Spleen (tissue), 11 donors: ENCODE results near the gene EPS8. TPM values are rescaled to one million over a fixed set of nuclear protein-coding genes. Genes with fewer than 3 reads are reported as not detected.

Experiments used
- DNase-seq: peaks from one replicate; pipeline ENCODE4 v3.0.0-alpha.2; 2020
- H3K27ac ChIP-seq, 8 donors: fragments of 200-600 bp; sonication (generic) in 7 of 8; 1 replicate in 4 of 8; 2 replicates in 4 of 8; pipeline versions ENCODE4 v1.5.0 to v1.8.0; 2016 to 2021; ENCODE audit warnings: inconsistent platforms in 4 of 8, mild to moderate bottlenecking in 4 of 8, moderate library complexity in 1 of 8
- H3K27me3 ChIP-seq, 7 donors: fragments of 200-600 bp; sonication (generic) in 6 of 7; replicated peaks in 1 of 7; 1 replicate in 4 of 7; 2 replicates in 3 of 7; pipeline versions ENCODE4 v1.5.0 to v1.8.0; 2016 to 2021; ENCODE audit warnings: inconsistent platforms in 3 of 7, mild to moderate bottlenecking in 1 of 7
- H3K36me3 ChIP-seq, 6 donors: fragments of 200-600 bp; sonication (generic) in 5 of 6; 1 replicate in 4 of 6; 2 replicates in 2 of 6; pipeline versions ENCODE4 v1.5.0 to v1.8.0; 2016 to 2021; ENCODE audit warnings: inconsistent platforms in 2 of 6
- H3K4me1 ChIP-seq, 6 donors: fragments of 200-600 bp; sonication (generic) in 5 of 6; 1 replicate in 3 of 6; 2 replicates in 3 of 6; pipeline versions ENCODE4 v1.5.0 to v1.8.0; 2016 to 2021; ENCODE audit warnings: inconsistent platforms in 3 of 6
- H3K4me3 ChIP-seq, 8 donors: fragments of 200-600 bp; sonication (generic) in 7 of 8; 1 replicate in 4 of 8; 2 replicates in 4 of 8; pipeline versions ENCODE4 v1.5.0 to v1.8.0; 2016 to 2021; ENCODE audit warnings: inconsistent platforms in 4 of 8, mild to moderate bottlenecking in 4 of 8, moderate library complexity in 2 of 8
- H3K9me3 ChIP-seq, 8 donors: fragments of 200-600 bp; sonication (generic) in 7 of 8; 1 replicate in 4 of 8; 2 replicates in 4 of 8; pipeline versions ENCODE4 v1.5.0 to v1.8.0; 2016 to 2021; ENCODE audit warnings: inconsistent platforms in 4 of 8
- CTCF ChIP-seq, 11 experiments: fragments of 200-600 bp in 7 of 11; fragments of 450-650 bp in 4 of 11; sonication (generic) in 4 of 11; IDR thresholded peaks in 8 of 11; conservative IDR thresholded peaks in 3 of 11; 1 replicate in 7 of 11; 2 replicates in 4 of 11; pipeline versions ENCODE4 v1.4.0 to v1.8.0; 2016 to 2021; ENCODE audit warnings: antibody characterized with exemption in 11 of 11, inconsistent platforms in 4 of 11, mild to moderate bottlenecking in 1 of 11
- POLR2A ChIP-seq, 3 donors: fragments of 450-650 bp; IDR thresholded peaks; one replicate each; pipeline ENCODE4 v1.5.1; 2017; ENCODE audit warnings: antibody characterized with exemption in 3 of 3, mild to moderate bottlenecking in 1 of 3
- POLR2AphosphoS5 ChIP-seq, 3 donors: sonication (generic); formaldehyde crosslinking; IDR thresholded peaks; one replicate each; pipeline ENCODE4 v1.5.1; 2017; ENCODE audit warnings: antibody characterized with exemption in 3 of 3
- WGBS, 5 donors: extraction: QIAGEN DNeasy Blood & Tissue Kit in 3 of 5; methylation state at CpG; one replicate each; pipeline versions ENCODE4 v1.1.5 to v1.1.7; 2013 to 2018; 5-methylcytosine and 5-hydroxymethylcytosine counted together
- intact Hi-C: fragments of 100-400 bp; cut with DNase I; formaldehyde crosslinking; loops from one replicate; pipeline ENCODE4 v1.15.0; 2023; ENCODE audit warnings: low total_unique reads
- polyA plus RNA-seq, 3 donors: library from polyadenylated mRNA; stranded (reverse); fragments of 200-250 nt; gene quantifications; one replicate each; pipeline ENCODE4 v1.2.1, GENCODE V29; 2013
- total RNA-seq, 7 donors: library from RNA; depleted of rRNA in 3 of 7; stranded (reverse); fragments of >200 nt in 3 of 7; fragmentation: NEBNext Ultra II Directional in 4 of 7; extraction: Animal tissue kit (Norgen Biotek cat#: 25700) in 4 of 7; gene quantifications; one replicate each; pipeline versions ENCODE4 v1.1.0 to v1.2.1, GENCODE V29; 2016 to 2021
- donor health status: healthy with polysubstance abuse.
- donor health status: DM: no; HTN: no; CAD: no; lungs with moderate emphysema.
- donor health status: DM: no; HTN: no; CAD: no.
- donor health status: Bipolar disorder and iron deficiency.
- donor health status: healthy.
- donor health status: DM: no; HTN: no; CAD: no.
- donor health status: DM: yes; HTN: yes; CAD: no.

The EPS8 gene
- total and polyA plus RNA-seq, 10 donors, result 4.6 to 90.5 (median 30.9) TPM

DNA sequence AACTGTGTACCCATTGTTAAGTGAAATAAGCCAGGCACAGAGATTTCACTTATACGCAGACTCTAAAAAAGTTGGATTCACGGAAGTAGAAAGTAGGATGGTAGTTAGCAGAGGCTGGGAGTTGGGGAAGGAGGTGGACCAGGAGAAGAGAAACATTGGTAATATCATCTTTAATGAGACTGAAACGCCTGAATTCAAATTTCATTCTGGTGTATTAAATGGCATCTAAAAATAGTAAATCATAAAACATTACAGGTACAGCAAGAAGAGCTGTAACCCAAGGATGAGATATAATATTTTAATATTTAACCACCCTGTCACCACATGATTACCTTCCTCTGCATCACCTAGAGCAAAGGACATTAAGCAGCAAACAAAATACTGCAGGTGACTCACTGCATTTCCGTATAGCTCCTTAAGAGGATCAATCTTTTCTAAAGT is 99.4 kb downstream of the EPS8 start:
- Histone ChIP-seq H3K4me1 (peaks cover 0 to 23% (median 5%) of the 10 kb centered on the region in 6 donors), H3K27me3 (no peaks in the 10 kb centered on the region), H3K4me3 (no peak overlapping the region), H3K27ac (peak overlapping the region in 2 of 8 donors; percentile 70 to 74), H3K36me3 (no peaks in the 10 kb centered on the region), H3K9me3 (no peaks in the 10 kb centered on the region)
- intact Hi-C loops, result no loop called here
- DNase-seq, result no peak
- TF ChIP-seq CTCF (IDR thresholded peaks at IDR 0.05 in 8 of 11, conservative IDR thresholded peaks at IDR 0.05 in 3 of 11) (no peak), POLR2A (IDR thresholded peaks at IDR 0.05) (no peak), POLR2AphosphoS5 (IDR thresholded peaks at IDR 0.05) (no peak)
- WGBS, 5 donors, result 79 to 91% (median 88%) methylated on average over 4 of the region's 4 CpGs

- no peak for DNase-seq
- no peak for TF ChIP-seq POLR2A (IDR thresholded peaks at IDR 0.05)
- no peak for TF ChIP-seq POLR2AphosphoS5 (IDR thresholded peaks at IDR 0.05)
- TF ChIP-seq CTCF (IDR thresholded peaks at IDR 0.05 in 8 of 11, conservative IDR thresholded peaks at IDR 0.05 in 3 of 11), result no peak
Measured at GRCh38 chr12:15688838-15689625, 100.2 kb downstream of the EPS8 start.

DNA sequence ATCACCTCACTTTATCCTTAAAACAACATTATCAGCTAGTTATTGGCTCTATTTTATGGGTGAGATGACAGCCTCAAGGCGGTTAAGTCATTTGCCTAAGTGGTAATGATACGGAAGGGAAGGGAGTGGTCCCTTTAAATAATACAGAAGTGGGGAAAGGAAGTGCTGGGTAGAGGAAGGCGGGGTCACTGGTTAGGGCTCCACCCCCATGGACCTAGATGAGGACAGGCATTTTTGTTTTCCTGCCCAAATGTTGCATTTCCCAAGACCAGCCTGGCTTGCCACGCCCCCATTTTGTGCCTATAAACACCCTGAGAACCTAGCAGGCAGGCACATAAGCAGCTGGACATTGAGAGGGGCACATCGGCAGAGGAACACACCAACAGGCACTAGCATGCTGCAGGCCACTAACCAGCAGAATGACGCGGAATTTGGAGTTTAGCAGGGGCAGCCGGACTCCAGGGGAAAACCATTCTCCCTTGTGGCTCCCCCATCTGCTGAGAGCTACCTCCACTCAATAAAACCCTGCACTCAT is 100.9 kb downstream of the EPS8 start:
- DNase-seq, result peak; percentile 75
- TF ChIP-seq POLR2A (IDR thresholded peaks at IDR 0.05) (no peak), POLR2AphosphoS5 (IDR thresholded peaks at IDR 0.05) (peak in 2 of 3 donors; percentile 53 to 88), CTCF (IDR thresholded peaks at IDR 0.05 in 8 of 11, conservative IDR thresholded peaks at IDR 0.05 in 3 of 11) (no peak)
- Histone ChIP-seq H3K27ac (peak overlapping the region in 5 of 8 donors; percentile 26 to 74 (median 70)), H3K4me1 (peaks cover 0 to 23% (median 5%) of the 10 kb centered on the region in 6 donors), H3K27me3 (no peaks in the 10 kb centered on the region), H3K36me3 (no peaks in the 10 kb centered on the region), H3K9me3 (no peaks in the 10 kb centered on the region), H3K4me3 (no peak overlapping the region)
- intact Hi-C loops, result no loop called here
- WGBS, 5 donors, result 78 to 86% (median 80%) methylated on average over 8 of the region's 8 CpGs

More at GRCh38 chr12:15688838-15689625, 100.2 kb downstream of the EPS8 start:
- peaks cover 0 to 23% (median 5%) of the 10 kb centered on the region in 6 donors for H3K4me1 ChIP-seq
- H3K4me3 ChIP-seq, result no peak overlapping the region
- no peaks in the 10 kb centered on the region for H3K27me3 ChIP-seq
- WGBS, 5 donors, result 39 to 55% (median 43%) methylated on average over 6 of the region's 6 CpGs
- H3K27ac ChIP-seq, result peak overlapping the region in 6 of 8 donors; percentile 26 to 74 (median 66)
- no peaks in the 10 kb centered on the region for H3K9me3 ChIP-seq
- intact Hi-C loops, result no loop called here
- no peaks in the 10 kb centered on the region for H3K36me3 ChIP-seq

DNA sequence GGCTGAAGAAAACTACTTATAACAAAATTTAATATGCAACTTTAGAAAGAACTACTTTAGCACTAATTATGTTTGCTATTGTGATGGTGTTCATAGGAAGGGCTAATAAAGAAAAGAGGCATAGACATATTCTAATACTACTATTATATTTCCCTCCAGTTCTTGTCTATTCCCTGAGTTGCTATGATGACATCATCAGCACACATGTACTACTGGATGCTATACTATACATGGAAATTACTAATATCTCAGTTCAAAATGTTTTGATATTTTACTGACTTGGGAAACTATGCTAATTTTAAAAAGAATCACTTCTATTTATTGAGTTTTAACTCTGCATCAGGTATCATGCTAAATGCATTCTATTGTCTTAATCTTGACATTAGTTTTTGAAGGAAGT is 101.6 kb downstream of the EPS8 start:
- no peak overlapping the region for H3K4me3 ChIP-seq
- peaks cover 0 to 23% (median 5%) of the 10 kb centered on the region in 6 donors for H3K4me1 ChIP-seq
- intact Hi-C loops, result no loop called here
- H3K27me3 ChIP-seq, result no peaks in the 10 kb centered on the region
- no peaks in the 10 kb centered on the region for H3K9me3 ChIP-seq
- no peak for DNase-seq
- no peaks in the 10 kb centered on the region for H3K36me3 ChIP-seq
- TF ChIP-seq POLR2AphosphoS5 (IDR thresholded peaks at IDR 0.05), result no peak
- no peak for TF ChIP-seq CTCF (IDR thresholded peaks at IDR 0.05 in 8 of 11, conservative IDR thresholded peaks at IDR 0.05 in 3 of 11)
- TF ChIP-seq POLR2A (IDR thresholded peaks at IDR 0.05), result no peak
- H3K27ac ChIP-seq, result peak overlapping the region in 4 of 8 donors; percentile 63 to 74 (median 72)
